HepG2 (cell line): Measurements from ENCODE around the gene OSGIN1. TPM values are rescaled to one million over a fixed set of nuclear protein-coding genes. Genes with fewer than 3 reads are reported as not detected.

Experiments
- AGO1 ChIP-seq: fragments of 200-400 bp; formaldehyde crosslinking; IDR thresholded peaks from 2 replicates; pipeline ENCODE4 v1.6.1; 2017; ENCODE audit warnings: mild to moderate bottlenecking, low read depth, low read length, moderate library complexity; ENCODE audit not compliant: poor library complexity, severe bottlenecking
- PHF5A ChIP-seq: IDR thresholded peaks from one replicate; pipeline ENCODE4 v1.6.1; 2018; ENCODE audit warnings: low read depth, missing genetic modification reagents; ENCODE audit not compliant: unreplicated experiment
- SMAD1 ChIP-seq: sonication (generic); formaldehyde crosslinking; IDR thresholded peaks from 2 replicates; pipeline ENCODE4 v1.4.0; 2020; ENCODE audit warnings: missing genetic modification reagents, low read depth, mild to moderate bottlenecking, borderline replicate concordance
- ZBTB1 ChIP-seq: sonication (generic); formaldehyde crosslinking; IDR thresholded peaks from 2 replicates; pipeline ENCODE4 v1.4.0; 2020; ENCODE audit warnings: missing genetic modification reagents, borderline replicate concordance
- ZC3H13 ChIP-seq: sonication (generic); formaldehyde crosslinking; IDR thresholded peaks from 2 replicates; pipeline ENCODE4 v1.8.1; 2023; ENCODE audit warnings: mild to moderate bottlenecking, missing genetic modification reagents, moderate library complexity
- ZNF543 ChIP-seq: sonication (generic); formaldehyde crosslinking; IDR thresholded peaks from 2 replicates; pipeline ENCODE4 v1.4.0; 2020; ENCODE audit warnings: mild to moderate bottlenecking, missing genetic modification reagents
- ZNF598 ChIP-seq: sonication (generic); formaldehyde crosslinking; IDR thresholded peaks from 2 replicates; pipeline ENCODE4 v1.5.1; 2020; ENCODE audit warnings: mild to moderate bottlenecking, missing genetic modification reagents, borderline replicate concordance
- ZNF850 ChIP-seq: sonication (generic); formaldehyde crosslinking; conservative IDR thresholded peaks from 2 replicates; pipeline ENCODE4 v1.9.0; 2021; ENCODE audit warnings: mild to moderate bottlenecking, missing genetic modification reagents
- polyA plus RNA-seq, 8 experiments: library from polyadenylated mRNA; depleted of rRNA in 3 of 8; stranded (reverse) in 7 of 8; unstranded in 1 of 8; fragments of >200 nt; fragmentation: Illumina TruSeq in 4 of 8; extraction: Trizol in 4 of 8; gene quantifications; 2 replicates each; pipeline versions ENCODE4 v1.2.1 to v1.2.3, GENCODE V29; 2011 to 2016; ENCODE audit warnings: low read depth in 4 of 8, missing spikeins in 1 of 8, mixed read lengths in 1 of 8; ENCODE audit not compliant: insufficient read depth in 1 of 8
- total RNA-seq, 5 experiments: library from RNA; depleted of rRNA; stranded (reverse); fragments of >200 nt; fragmentation: Illumina TruSeq; extraction: Trizol; gene quantifications; 2 replicates each; pipeline ENCODE4 v1.2.3, GENCODE V29; 2016; ENCODE audit warnings: low read depth in 1 of 5
- TF ChIP-seq, protein P1 (sequence below): sonication (generic); formaldehyde crosslinking; IDR thresholded peaks from 2 replicates; pipeline ENCODE4 v1.8.0; 2022; ENCODE audit warnings: mild to moderate bottlenecking, missing genetic modification reagents, moderate library complexity
- TF ChIP-seq, protein P2 (sequence below): sonication (generic); formaldehyde crosslinking; IDR thresholded peaks from 2 replicates; pipeline ENCODE4 v1.5.0; 2020; ENCODE audit warnings: mild to moderate bottlenecking, missing genetic modification reagents

OSGIN1 gene
- total and polyA plus RNA-seq, 2 of the 13 experiments (the other 11 are each of a cell fraction or from before 2014, with no cell fraction given), result 20.5 to 27.1 TPM

DNA sequence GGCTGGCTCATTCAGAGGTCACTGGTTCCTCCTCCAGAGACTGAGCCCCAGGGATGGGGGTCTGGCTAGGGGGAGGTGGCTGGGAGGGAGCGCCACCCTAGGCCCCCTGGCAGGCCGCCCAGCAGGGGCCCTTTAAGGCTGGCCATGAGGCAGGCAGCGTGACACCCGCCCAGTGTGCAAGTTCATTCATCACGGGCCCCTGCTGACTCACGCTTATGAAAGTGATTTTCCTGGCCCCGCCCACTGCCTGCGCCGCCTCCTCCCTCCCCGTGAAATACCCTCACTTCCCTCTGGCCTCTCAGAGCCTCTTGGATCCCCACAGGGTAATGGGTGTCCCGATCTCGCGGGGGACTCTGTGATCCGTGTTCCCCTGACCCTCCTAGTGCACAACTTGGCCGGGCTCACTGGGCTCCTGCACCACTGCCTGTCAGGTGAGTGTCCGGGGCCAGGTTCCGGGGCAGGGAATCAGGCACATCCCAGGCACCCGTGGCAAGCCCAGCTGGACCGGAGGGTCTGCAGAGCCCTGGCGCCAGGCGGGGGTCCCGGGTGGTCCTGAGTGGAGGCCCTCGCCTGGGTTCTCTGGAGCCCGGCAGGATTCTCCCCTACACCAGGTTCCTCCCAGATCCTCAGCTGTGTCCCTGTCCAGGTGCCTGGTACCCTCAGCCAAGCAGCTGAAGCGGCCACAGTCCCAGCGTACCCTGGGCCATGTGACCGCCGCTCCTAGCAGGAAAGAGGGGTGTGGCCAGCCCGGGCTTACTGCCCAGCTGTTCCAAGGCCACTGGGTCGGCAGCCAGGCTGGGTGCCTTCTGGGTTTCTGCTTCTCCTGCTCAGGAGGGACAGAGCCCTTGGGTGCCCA, at the start of gene OSGIN1 (continued):
- TF ChIP-seq ZNF543 (CRISPR knock-in tag) (no peak), ZNF850 (no peak), ZC3H13 (CRISPR knock-in tag) (no peak), SMAD1 (0 out of 2 replicates have a peak, but pooled peaks have one; percentile 61), ZBTB1 (CRISPR knock-in tag) (no peak; the same call in 1 of the 2 replicates), PHF5A (CRISPR knock-in tag) (peak; percentile 19), ZNF598 (CRISPR knock-in tag) (peak; percentile 88; the same call in 1 of the 2 replicates), AGO1 (peak; percentile 71)
- TF ChIP-seq, protein P1, sequence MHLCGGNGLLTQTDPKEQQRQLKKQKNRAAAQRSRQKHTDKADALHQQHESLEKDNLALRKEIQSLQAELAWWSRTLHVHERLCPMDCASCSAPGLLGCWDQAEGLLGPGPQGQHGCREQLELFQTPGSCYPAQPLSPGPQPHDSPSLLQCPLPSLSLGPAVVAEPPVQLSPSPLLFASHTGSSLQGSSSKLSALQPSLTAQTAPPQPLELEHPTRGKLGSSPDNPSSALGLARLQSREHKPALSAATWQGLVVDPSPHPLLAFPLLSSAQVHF (CRISPR knock-in tag), result no peak
- TF ChIP-seq, protein P2, sequence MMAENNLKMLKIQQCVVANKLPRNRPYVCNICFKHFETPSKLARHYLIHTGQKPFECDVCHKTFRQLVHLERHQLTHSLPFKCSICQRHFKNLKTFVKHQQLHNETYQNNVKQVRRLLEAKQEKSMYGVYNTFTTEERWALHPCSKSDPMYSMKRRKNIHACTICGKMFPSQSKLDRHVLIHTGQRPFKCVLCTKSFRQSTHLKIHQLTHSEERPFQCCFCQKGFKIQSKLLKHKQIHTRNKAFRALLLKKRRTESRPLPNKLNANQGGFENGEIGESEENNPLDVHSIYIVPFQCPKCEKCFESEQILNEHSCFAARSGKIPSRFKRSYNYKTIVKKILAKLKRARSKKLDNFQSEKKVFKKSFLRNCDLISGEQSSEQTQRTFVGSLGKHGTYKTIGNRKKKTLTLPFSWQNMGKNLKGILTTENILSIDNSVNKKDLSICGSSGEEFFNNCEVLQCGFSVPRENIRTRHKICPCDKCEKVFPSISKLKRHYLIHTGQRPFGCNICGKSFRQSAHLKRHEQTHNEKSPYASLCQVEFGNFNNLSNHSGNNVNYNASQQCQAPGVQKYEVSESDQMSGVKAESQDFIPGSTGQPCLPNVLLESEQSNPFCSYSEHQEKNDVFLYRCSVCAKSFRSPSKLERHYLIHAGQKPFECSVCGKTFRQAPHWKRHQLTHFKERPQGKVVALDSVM (CRISPR knock-in tag), result no peak
